H9 (cell line): ENCODE measurements around the gene GNAI2. TPM values are rescaled to one million over a fixed set of nuclear protein-coding genes. Genes with fewer than 3 reads are reported as not detected.

Experiments used
- DNase-seq: peaks from one replicate; pipeline ENCODE4 v3.0.0-alpha.2; 2017
- H2AFZ ChIP-seq: one replicate; pipeline ENCODE4 v1.6.1; 2013; ENCODE audit warnings: mild to moderate bottlenecking, low read length, control low read depth, moderate library complexity
- H2AK5ac ChIP-seq: 2 replicates; pipeline ENCODE4 v1.6.1; 2013; ENCODE audit warnings: low read length, control low read depth, mixed read lengths; ENCODE audit not compliant: insufficient read length
- H2BK120ac ChIP-seq: one replicate; pipeline ENCODE4 v1.6.1; 2013; ENCODE audit warnings: low read depth, mild to moderate bottlenecking, low read length, control low read depth, inconsistent platforms; ENCODE audit not compliant: poor library complexity, severe bottlenecking
- H2BK12ac ChIP-seq: 2 replicates; pipeline ENCODE4 v1.6.1; 2013; ENCODE audit warnings: low read length, control low read depth, mixed read lengths, low read depth; ENCODE audit not compliant: insufficient read length
- H2BK15ac ChIP-seq: 2 replicates; pipeline ENCODE4 v1.6.1; 2013; ENCODE audit warnings: low read depth, low read length, control low read depth
- H2BK20ac ChIP-seq: one replicate; pipeline ENCODE4 v1.6.1; 2013; ENCODE audit warnings: low read depth, mild to moderate bottlenecking, low read length, control low read depth, inconsistent platforms; ENCODE audit not compliant: poor library complexity, severe bottlenecking
- H2BK5ac ChIP-seq: 2 replicates; pipeline ENCODE4 v1.6.1; 2013; ENCODE audit warnings: low read length, control low read depth, mixed read lengths; ENCODE audit not compliant: insufficient read length
- H3K14ac ChIP-seq: 2 replicates; pipeline ENCODE4 v1.6.1; 2013; ENCODE audit warnings: low read length, control low read depth; ENCODE audit not compliant: insufficient read depth
- H3K18ac ChIP-seq: 2 replicates; pipeline ENCODE4 v1.6.1; 2013; ENCODE audit warnings: low read depth, mild to moderate bottlenecking, mixed read lengths, low read length, control low read depth; ENCODE audit not compliant: insufficient read length
- H3K23ac ChIP-seq: 2 replicates; pipeline ENCODE4 v1.6.1; 2013; ENCODE audit warnings: low read length, control low read depth, mixed read lengths, low read depth; ENCODE audit not compliant: insufficient read length
- H3K23me2 ChIP-seq: 2 replicates; pipeline ENCODE4 v1.6.1; 2013; ENCODE audit warnings: low read depth, mild to moderate bottlenecking, mixed read lengths, low read length, control low read depth; ENCODE audit not compliant: insufficient read length, poor library complexity, severe bottlenecking
- H3K27ac ChIP-seq: 2 replicates; pipeline ENCODE4 v1.5.1; 2013; ENCODE audit warnings: low read length, control low read depth, mixed read lengths, low read depth; ENCODE audit not compliant: insufficient read length
- H3K27me3 ChIP-seq: 2 replicates; pipeline ENCODE4 v1.6.1; 2013; ENCODE audit warnings: low read length, control low read depth, inconsistent platforms; ENCODE audit not compliant: insufficient read depth
- H3K4ac ChIP-seq: 2 replicates; pipeline ENCODE4 v1.6.1; 2013; ENCODE audit warnings: low read depth, mild to moderate bottlenecking, control low read depth, inconsistent platforms, low read length, moderate library complexity
- H3K4me1 ChIP-seq: 2 replicates; pipeline ENCODE4 v1.6.1; 2013; ENCODE audit warnings: low read length, control low read depth, inconsistent platforms; ENCODE audit not compliant: insufficient read depth
- H3K4me2 ChIP-seq: 2 replicates; pipeline ENCODE4 v1.6.1; 2013; ENCODE audit warnings: low read length, control low read depth, mixed read lengths; ENCODE audit not compliant: insufficient read length, insufficient read depth
- H3K56ac ChIP-seq: 2 replicates; pipeline ENCODE4 v1.6.1; 2013; ENCODE audit warnings: low read depth, mild to moderate bottlenecking, mixed read lengths, low read length, control low read depth; ENCODE audit not compliant: insufficient read length
- H3K79me1 ChIP-seq: 2 replicates; pipeline ENCODE4 v1.6.1; 2013; ENCODE audit warnings: low read depth, mild to moderate bottlenecking, moderate library complexity, low read length, control low read depth, inconsistent platforms; ENCODE audit not compliant: insufficient read depth, poor library complexity, severe bottlenecking
- H3K79me2 ChIP-seq: 2 replicates; pipeline ENCODE4 v1.6.1; 2013; ENCODE audit warnings: low read length, control low read depth, inconsistent platforms; ENCODE audit not compliant: insufficient read depth
- H3K9ac ChIP-seq: 2 replicates; pipeline ENCODE4 v1.6.1; 2013; ENCODE audit warnings: low read length, control low read depth, mixed read lengths; ENCODE audit not compliant: insufficient read length; ENCODE audit errors: extremely low read depth
- H3K9me3 ChIP-seq: one replicate; pipeline ENCODE4 v1.6.1; 2013; ENCODE audit warnings: low read depth, low read length, inconsistent platforms; ENCODE audit not compliant: control insufficient read depth
- H3T11ph ChIP-seq: one replicate; pipeline ENCODE4 v1.6.1; 2013; ENCODE audit warnings: mild to moderate bottlenecking, low read length, control low read depth, inconsistent platforms
- H4K20me1 ChIP-seq: one replicate; pipeline ENCODE4 v1.6.1; 2013; ENCODE audit not compliant: control insufficient read depth, insufficient read length, insufficient read depth
- H4K5ac ChIP-seq: 2 replicates; pipeline ENCODE4 v1.6.1; 2013; ENCODE audit warnings: low read depth, mild to moderate bottlenecking, mixed read lengths, low read length, control low read depth; ENCODE audit not compliant: insufficient read length
- H4K8ac ChIP-seq: replicated peaks from 2 replicates; pipeline ENCODE4 v1.6.1; 2013; ENCODE audit warnings: low read length, control low read depth, mixed read lengths, low read depth; ENCODE audit not compliant: insufficient read length
- H4K91ac ChIP-seq: 2 replicates; pipeline ENCODE4 v1.6.1; 2013; ENCODE audit warnings: low read depth, mild to moderate bottlenecking, moderate library complexity, mixed read lengths, low read length, control low read depth; ENCODE audit not compliant: insufficient read length
- H3K27ac Mint-ChIP-seq, 3 experiments: 2 replicates in 2 of 3; 3 replicates in 1 of 3; pipeline ENCODE4 v1.8.0; 2020 to 2021; ENCODE audit warnings: mixed read lengths in 3 of 3, mild to moderate bottlenecking in 1 of 3, moderate library complexity in 1 of 3
- H3K27me3 Mint-ChIP-seq: 2 replicates; pipeline ENCODE4 v1.8.0; 2021; ENCODE audit warnings: low read depth, mild to moderate bottlenecking, moderate library complexity, mixed read lengths
- H3K36me3 Mint-ChIP-seq, 3 experiments: 2 replicates in 2 of 3; 3 replicates in 1 of 3; pipeline ENCODE4 v1.8.0; 2020 to 2021; ENCODE audit warnings: low read depth in 3 of 3, mixed read lengths in 3 of 3; ENCODE audit not compliant: insufficient read depth in 1 of 3
- H3K4me1 Mint-ChIP-seq, 2 experiments: 2 replicates each; pipeline ENCODE4 v1.8.0; 2020; ENCODE audit warnings: mixed read lengths in 2 of 2
- H3K4me3 Mint-ChIP-seq, 2 experiments: 2 replicates in 1 of 2; 3 replicates in 1 of 2; pipeline ENCODE4 v1.8.0; 2020 to 2021; ENCODE audit warnings: mild to moderate bottlenecking in 2 of 2, mixed read lengths in 2 of 2, moderate library complexity in 1 of 2
- H3K9me3 Mint-ChIP-seq, 2 experiments: 2 replicates in 1 of 2; 3 replicates in 1 of 2; pipeline ENCODE4 v1.8.0; 2020; ENCODE audit warnings: mild to moderate bottlenecking in 2 of 2, mixed read lengths in 2 of 2, moderate library complexity in 1 of 2
- WGBS: extraction: QIAGEN DNeasy Blood & Tissue Kit; methylation state at CpG from one replicate; pipeline ENCODE4 v1.1.7; 2013; ENCODE audit warnings: missing lambda C conversion rate, low lambda C conversion rate, mixed read lengths; ENCODE audit not compliant: insufficient read length; ENCODE audit errors: extremely low coverage; 5-methylcytosine and 5-hydroxymethylcytosine counted together
- total RNA-seq: library from RNA; stranded (reverse); gene quantifications from 2 replicates; pipeline ENCODE4 v1.2.1, GENCODE V29; 2021
- TF ChIP-seq, protein P1 (sequence below): fragments of 200-600 bp; sonication (generic); conservative IDR thresholded peaks from 3 replicates; pipeline ENCODE4 v1.8.0; 2021; ENCODE audit warnings: antibody characterized with exemption, mild to moderate bottlenecking

GNAI2 gene
- total RNA-seq, 1 experiment from 2014 or later: 218 TPM

DNA sequence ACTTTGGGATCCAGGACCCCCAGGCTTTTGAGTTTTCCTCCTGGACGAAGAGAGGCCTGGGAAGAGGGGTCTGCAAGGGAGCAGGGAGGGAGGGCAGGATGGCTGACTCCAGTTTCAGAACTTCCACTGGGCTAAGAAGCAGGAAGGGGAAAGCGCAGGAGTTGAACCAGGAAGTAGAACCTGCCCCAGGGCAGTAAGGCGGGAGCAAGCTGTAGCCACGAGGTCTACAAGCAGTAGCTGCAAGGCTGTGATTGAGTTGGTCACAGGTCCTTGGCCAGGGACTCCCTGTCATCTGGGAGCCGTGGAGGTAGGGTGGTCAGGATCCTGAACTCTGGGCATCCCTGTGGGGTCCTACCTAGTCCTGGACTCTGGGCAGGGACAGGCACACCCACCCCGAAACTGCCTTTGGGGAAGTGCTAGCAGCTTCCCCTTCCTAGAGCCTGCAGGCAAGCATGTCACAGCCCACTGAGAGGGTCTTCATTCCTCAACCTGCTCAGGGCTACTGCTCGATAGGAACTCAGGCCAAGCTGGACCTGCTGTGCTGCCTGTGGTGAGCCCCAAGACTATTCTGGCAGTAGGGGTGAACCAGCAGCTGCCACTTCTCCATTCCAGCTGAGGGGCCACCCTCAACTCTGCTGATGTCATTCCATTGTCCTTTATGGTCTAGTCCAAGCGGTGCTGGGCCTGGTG, 5.8 kb upstream of the GNAI2 start:
- no peak overlapping the region for H2BK12ac ChIP-seq
- H3K14ac ChIP-seq: no peak overlapping the region
- peaks cover 22% of the 10 kb centered on the region for H3K27me3 Mint-ChIP-seq
- TF ChIP-seq, protein P1, sequence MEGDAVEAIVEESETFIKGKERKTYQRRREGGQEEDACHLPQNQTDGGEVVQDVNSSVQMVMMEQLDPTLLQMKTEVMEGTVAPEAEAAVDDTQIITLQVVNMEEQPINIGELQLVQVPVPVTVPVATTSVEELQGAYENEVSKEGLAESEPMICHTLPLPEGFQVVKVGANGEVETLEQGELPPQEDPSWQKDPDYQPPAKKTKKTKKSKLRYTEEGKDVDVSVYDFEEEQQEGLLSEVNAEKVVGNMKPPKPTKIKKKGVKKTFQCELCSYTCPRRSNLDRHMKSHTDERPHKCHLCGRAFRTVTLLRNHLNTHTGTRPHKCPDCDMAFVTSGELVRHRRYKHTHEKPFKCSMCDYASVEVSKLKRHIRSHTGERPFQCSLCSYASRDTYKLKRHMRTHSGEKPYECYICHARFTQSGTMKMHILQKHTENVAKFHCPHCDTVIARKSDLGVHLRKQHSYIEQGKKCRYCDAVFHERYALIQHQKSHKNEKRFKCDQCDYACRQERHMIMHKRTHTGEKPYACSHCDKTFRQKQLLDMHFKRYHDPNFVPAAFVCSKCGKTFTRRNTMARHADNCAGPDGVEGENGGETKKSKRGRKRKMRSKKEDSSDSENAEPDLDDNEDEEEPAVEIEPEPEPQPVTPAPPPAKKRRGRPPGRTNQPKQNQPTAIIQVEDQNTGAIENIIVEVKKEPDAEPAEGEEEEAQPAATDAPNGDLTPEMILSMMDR: no peak
- H2AK5ac ChIP-seq: no peak overlapping the region
- H4K20me1 ChIP-seq: no peaks in the 10 kb centered on the region
- H3K27me3 ChIP-seq: no peaks in the 10 kb centered on the region
- H3T11ph ChIP-seq: no peak overlapping the region
- no peak overlapping the region for H2BK20ac ChIP-seq
- H3K4me1 ChIP-seq: no peaks in the 10 kb centered on the region
- no peak overlapping the region for H3K9ac ChIP-seq
- peaks cover 12% of the 10 kb centered on the region for H3K23me2 ChIP-seq
- H3K27ac Mint-ChIP-seq: no peak overlapping the region
- no peak overlapping the region for H4K91ac ChIP-seq
- H2BK120ac ChIP-seq: no peak overlapping the region
- H3K9me3 Mint-ChIP-seq: peaks cover 0 to 2% of the 10 kb centered on the region in 2 experiments; a peak in 3 of 5 replicates
- H3K4me3 Mint-ChIP-seq: no peak overlapping the region
- no peak overlapping the region for H3K27ac ChIP-seq
- H3K79me2 ChIP-seq: no peaks in the 10 kb centered on the region
- no peak overlapping the region for H3K4me2 ChIP-seq
- no peak overlapping the region for H4K5ac ChIP-seq
- no peak overlapping the region for H2BK15ac ChIP-seq
- no CpG with 5 or more reads among the region's 8 CpGs for WGBS
- no peak overlapping the region for H3K23ac ChIP-seq
- peaks cover 36 to 48% of the 10 kb centered on the region in 2 experiments for H3K4me1 Mint-ChIP-seq
- no peaks in the 10 kb centered on the region; a peak in 1 of 7 replicates for H3K36me3 Mint-ChIP-seq
- no peak for DNase-seq
- H3K9me3 ChIP-seq: no peaks in the 10 kb centered on the region
- H4K8ac ChIP-seq: no peak overlapping the region
- no peak overlapping the region for H2BK5ac ChIP-seq
- H2AFZ ChIP-seq: no peak overlapping the region
- no peak overlapping the region for H3K18ac ChIP-seq
- no peak overlapping the region for H3K4ac ChIP-seq
- H3K79me1 ChIP-seq: no peaks in the 10 kb centered on the region
- H3K56ac ChIP-seq: no peak overlapping the region
